SU-DHL-6 (cell line): ENCODE results near the gene UNC13C.

Source experiments
- H2AFZ ChIP-seq: fragments of 200-600 bp; sonication (generic); 2 replicates; pipeline ENCODE4 v1.6.1; 2014; ENCODE audit warnings: low read depth, mild to moderate bottlenecking, moderate library complexity, mixed read lengths, antibody characterized with exemption, low read length; ENCODE audit not compliant: severe bottlenecking
- H3F3A ChIP-seq: fragments of 200-600 bp; shearing (Covaris generic); 2 replicates; pipeline ENCODE4 v1.6.0; 2016; ENCODE audit warnings: antibody characterized with exemption, mild to moderate bottlenecking; ENCODE audit not compliant: insufficient read depth
- H3K27ac ChIP-seq: fragments of 200-600 bp; sonication (generic); 2 replicates; pipeline ENCODE4 v1.5.1; 2016; ENCODE audit warnings: low read depth, mild to moderate bottlenecking, low read length, moderate library complexity, mixed read lengths
- H3K27me3 ChIP-seq: fragments of 200-600 bp; sonication (generic), shearing (Covaris generic); 2 replicates; pipeline ENCODE4 v1.6.0; 2014; ENCODE audit warnings: mild to moderate bottlenecking, low read length
- H3K36me3 ChIP-seq: fragments of 200-600 bp; sonication (generic); 2 replicates; pipeline ENCODE4 v1.6.1; 2014; ENCODE audit warnings: mild to moderate bottlenecking, low read length, mixed read lengths
- H3K4me2 ChIP-seq: fragments of 300-600, 200-600 bp; shearing (Covaris generic), sonication (generic); 2 replicates; pipeline ENCODE4 v1.6.0; 2014; ENCODE audit warnings: low read length, low read depth, mild to moderate bottlenecking; ENCODE audit not compliant: poor library complexity, severe bottlenecking
- H3K4me3 ChIP-seq: fragments of 200-600 bp; sonication (generic); 2 replicates; pipeline ENCODE4 v1.5.1; 2014; ENCODE audit warnings: antibody characterized with exemption, low read length, mild to moderate bottlenecking, mixed read lengths; ENCODE audit not compliant: insufficient read depth, poor library complexity, severe bottlenecking
- H3K79me2 ChIP-seq: fragments of 200-600 bp; sonication (generic); 2 replicates; pipeline ENCODE4 v1.6.1; 2014; ENCODE audit warnings: mild to moderate bottlenecking, low read length, moderate library complexity; ENCODE audit not compliant: insufficient read depth
- H3K9ac ChIP-seq: fragments of 200-600 bp; sonication (generic); 2 replicates; pipeline ENCODE4 v1.7.0; 2014; ENCODE audit warnings: mild to moderate bottlenecking, low read length
- H3K9me2 ChIP-seq: fragments of 200-600 bp; sonication (generic); replicated peaks from 2 replicates; pipeline ENCODE4 v1.6.1; 2014; ENCODE audit warnings: low read length; ENCODE audit not compliant: insufficient read depth
- H3K9me3 ChIP-seq: fragments of 200-600 bp; sonication (generic); 2 replicates; pipeline ENCODE4 v1.6.1; 2014; ENCODE audit warnings: low read length, mixed read lengths; ENCODE audit not compliant: insufficient read depth
- H4K20me1 ChIP-seq: fragments of 200-600 bp; sonication (generic); 2 replicates; pipeline ENCODE4 v1.6.1; 2014; ENCODE audit warnings: low read depth, mild to moderate bottlenecking, antibody characterized with exemption, low read length, moderate library complexity, mixed read lengths
- EZH2phosphoT487 ChIP-seq: fragments of 200-600 bp; sonication (generic), shearing (Covaris generic); conservative IDR thresholded peaks from 2 replicates; pipeline ENCODE4 v1.6.1; 2018; ENCODE audit warnings: mild to moderate bottlenecking, antibody characterized with exemption, low read length, moderate library complexity, mixed read lengths
- TF ChIP-seq, protein P1 (sequence below): fragments of 200-600 bp; sonication (generic); IDR thresholded peaks from one replicate; pipeline ENCODE4 v1.5.1; 2017; ENCODE audit warnings: antibody characterized with exemption, mild to moderate bottlenecking, low read length, moderate library complexity; ENCODE audit not compliant: insufficient read depth, poor library complexity, severe bottlenecking

The UNC13C gene

DNA sequence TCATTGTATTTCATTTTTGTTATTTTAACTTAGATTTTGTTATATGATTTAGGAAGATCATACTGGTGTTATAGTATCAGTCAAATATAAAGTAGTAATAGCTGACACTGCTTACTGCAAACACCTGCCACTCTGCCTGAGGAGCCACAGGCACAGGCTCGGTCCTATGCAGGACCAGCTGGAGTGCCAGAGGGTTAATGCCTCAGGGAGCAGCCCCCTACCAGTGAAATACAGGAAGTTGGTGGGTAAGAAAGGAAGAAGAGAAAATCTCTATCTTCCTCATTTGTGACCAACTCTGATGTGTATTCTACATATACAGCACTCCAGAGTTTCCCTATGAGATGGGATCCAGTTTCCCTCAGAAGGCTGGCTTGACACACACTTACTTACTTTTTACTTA lies 593.3 kb downstream of the UNC13C start:
- no peak for TF ChIP-seq EZH2phosphoT487
- TF ChIP-seq, protein P1, sequence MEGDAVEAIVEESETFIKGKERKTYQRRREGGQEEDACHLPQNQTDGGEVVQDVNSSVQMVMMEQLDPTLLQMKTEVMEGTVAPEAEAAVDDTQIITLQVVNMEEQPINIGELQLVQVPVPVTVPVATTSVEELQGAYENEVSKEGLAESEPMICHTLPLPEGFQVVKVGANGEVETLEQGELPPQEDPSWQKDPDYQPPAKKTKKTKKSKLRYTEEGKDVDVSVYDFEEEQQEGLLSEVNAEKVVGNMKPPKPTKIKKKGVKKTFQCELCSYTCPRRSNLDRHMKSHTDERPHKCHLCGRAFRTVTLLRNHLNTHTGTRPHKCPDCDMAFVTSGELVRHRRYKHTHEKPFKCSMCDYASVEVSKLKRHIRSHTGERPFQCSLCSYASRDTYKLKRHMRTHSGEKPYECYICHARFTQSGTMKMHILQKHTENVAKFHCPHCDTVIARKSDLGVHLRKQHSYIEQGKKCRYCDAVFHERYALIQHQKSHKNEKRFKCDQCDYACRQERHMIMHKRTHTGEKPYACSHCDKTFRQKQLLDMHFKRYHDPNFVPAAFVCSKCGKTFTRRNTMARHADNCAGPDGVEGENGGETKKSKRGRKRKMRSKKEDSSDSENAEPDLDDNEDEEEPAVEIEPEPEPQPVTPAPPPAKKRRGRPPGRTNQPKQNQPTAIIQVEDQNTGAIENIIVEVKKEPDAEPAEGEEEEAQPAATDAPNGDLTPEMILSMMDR, result no peak
- H3K27ac ChIP-seq, result no peak overlapping the region
- H3K9me2 ChIP-seq, result no peaks in the 10 kb centered on the region
- no peak overlapping the region for H3K4me2 ChIP-seq
- H3K36me3 ChIP-seq, result no peaks in the 10 kb centered on the region
- H3K9me3 ChIP-seq, result no peaks in the 10 kb centered on the region
- no peaks in the 10 kb centered on the region for H3F3A ChIP-seq
- H3K27me3 ChIP-seq, result no peaks in the 10 kb centered on the region
- no peak overlapping the region for H2AFZ ChIP-seq
- no peaks in the 10 kb centered on the region for H3K79me2 ChIP-seq
- H3K9ac ChIP-seq, result no peak overlapping the region
- no peak overlapping the region for H3K4me3 ChIP-seq
- H4K20me1 ChIP-seq, result no peaks in the 10 kb centered on the region

DNA sequence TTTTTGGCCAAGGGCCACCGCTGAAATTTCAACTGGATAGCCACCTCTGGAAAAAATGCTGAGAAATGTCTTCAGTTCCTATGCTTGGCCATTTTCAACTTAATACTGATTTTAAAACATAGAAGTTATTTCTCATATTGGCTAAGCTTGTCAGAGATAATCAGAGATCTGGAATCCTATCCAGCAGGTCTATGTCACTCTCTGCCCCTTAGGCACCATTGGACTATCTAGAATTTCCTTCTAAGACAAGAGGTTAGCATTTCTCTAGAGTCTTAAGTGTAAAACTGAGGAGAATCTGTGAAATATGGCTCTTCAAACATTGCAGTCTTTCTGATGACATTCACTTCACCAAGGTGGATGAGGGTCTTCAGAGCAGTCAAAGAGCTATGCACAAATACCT lies 597.3 kb downstream of the UNC13C start:
- Histone ChIP-seq H4K20me1 (no peaks in the 10 kb centered on the region), H2AFZ (no peak overlapping the region), H3K27me3 (no peaks in the 10 kb centered on the region), H3K9me2 (no peaks in the 10 kb centered on the region), H3K79me2 (no peaks in the 10 kb centered on the region), H3K4me3 (no peak overlapping the region), H3K4me2 (no peak overlapping the region), H3K36me3 (no peaks in the 10 kb centered on the region), H3F3A (no peaks in the 10 kb centered on the region), H3K27ac (no peak overlapping the region), H3K9me3 (no peaks in the 10 kb centered on the region), H3K9ac (no peak overlapping the region)
- TF ChIP-seq, protein P1, result no peak
- TF ChIP-seq EZH2phosphoT487, result no peak

DNA sequence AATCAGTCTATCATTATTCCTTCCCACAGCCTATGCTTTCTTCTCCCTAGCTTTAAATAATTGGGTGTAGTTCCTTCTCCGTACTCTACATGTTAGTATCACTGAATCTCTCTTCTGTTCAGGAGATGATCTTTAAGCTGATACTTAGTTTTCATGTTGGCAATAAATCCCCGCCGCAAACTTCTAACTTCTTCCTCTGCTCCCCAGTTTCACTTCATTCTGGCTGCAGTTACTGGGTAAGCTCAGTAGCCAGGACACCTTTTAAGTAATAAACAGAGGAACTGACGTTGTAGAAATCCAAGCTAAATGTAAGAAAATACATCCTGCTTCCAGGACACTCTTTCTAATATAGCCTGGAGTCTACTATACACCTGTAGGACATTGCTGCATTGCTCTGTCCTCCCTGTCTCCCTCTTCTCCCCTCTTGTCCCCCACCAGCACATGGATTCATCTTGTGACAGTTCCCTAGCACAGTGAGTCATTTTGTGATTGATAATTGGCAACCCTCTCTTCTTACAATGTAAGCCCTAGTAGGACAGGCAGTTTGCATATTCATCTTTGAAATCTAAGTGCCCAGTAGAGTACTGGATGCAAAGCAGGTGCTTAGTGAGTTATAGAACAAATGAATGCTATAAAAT lies 598.2 kb downstream of the UNC13C start:
- H3K4me3 ChIP-seq, result no peak overlapping the region
- no peaks in the 10 kb centered on the region for H3K9me2 ChIP-seq
- H2AFZ ChIP-seq, result no peak overlapping the region
- H3K27me3 ChIP-seq, result no peaks in the 10 kb centered on the region
- H3K4me2 ChIP-seq, result no peak overlapping the region
- no peaks in the 10 kb centered on the region for H3K36me3 ChIP-seq
- no peaks in the 10 kb centered on the region for H3F3A ChIP-seq
- TF ChIP-seq, protein P1, result no peak
- TF ChIP-seq EZH2phosphoT487, result no peak
- no peaks in the 10 kb centered on the region for H4K20me1 ChIP-seq
- no peak overlapping the region for H3K27ac ChIP-seq
- H3K9ac ChIP-seq, result no peak overlapping the region
- no peaks in the 10 kb centered on the region for H3K9me3 ChIP-seq
- no peaks in the 10 kb centered on the region for H3K79me2 ChIP-seq
